Central memory CD8-positive, alpha-beta T cell (primary cell): Measurements from ENCODE around the gene CPNE7.

Experiments used
- ATAC-seq: fragments of 150-1000 bp; cut with Tn5 transposase; replicated peaks from 2 replicates; pipeline ENCODE4 v1.10.0; 2022; ENCODE audit warnings: mild to moderate bottlenecking, moderate FRiP score, moderate number of reproducible peaks; ENCODE audit not compliant: poor library complexity, severe bottlenecking; ENCODE audit errors: extremely low read depth
- DNase-seq, 2 donors: peaks; one replicate each; pipeline ENCODE4 v3.0.0; 2021; ENCODE audit warnings: low spot score in 2 of 2
- H3K27ac Mint-ChIP-seq: one replicate; pipeline ENCODE4 v1.8.0; 2022; ENCODE audit warnings: low read depth, mild to moderate bottlenecking, moderate library complexity, mixed read lengths
- H3K27me3 Mint-ChIP-seq: one replicate; pipeline ENCODE4 v1.8.0; 2022; ENCODE audit warnings: mixed read lengths
- H3K36me3 Mint-ChIP-seq: one replicate; pipeline ENCODE4 v1.8.0; 2022; ENCODE audit warnings: mild to moderate bottlenecking, moderate library complexity, mixed read lengths; ENCODE audit not compliant: insufficient read depth
- H3K4me1 Mint-ChIP-seq: one replicate; pipeline ENCODE4 v1.8.0; 2022; ENCODE audit warnings: mixed read lengths
- H3K4me3 Mint-ChIP-seq: one replicate; pipeline ENCODE4 v1.8.0; 2022; ENCODE audit warnings: mild to moderate bottlenecking, moderate library complexity, mixed read lengths
- H3K9me3 Mint-ChIP-seq: one replicate; pipeline ENCODE4 v1.8.0; 2022; ENCODE audit warnings: mixed read lengths

Gene CPNE7

DNA sequence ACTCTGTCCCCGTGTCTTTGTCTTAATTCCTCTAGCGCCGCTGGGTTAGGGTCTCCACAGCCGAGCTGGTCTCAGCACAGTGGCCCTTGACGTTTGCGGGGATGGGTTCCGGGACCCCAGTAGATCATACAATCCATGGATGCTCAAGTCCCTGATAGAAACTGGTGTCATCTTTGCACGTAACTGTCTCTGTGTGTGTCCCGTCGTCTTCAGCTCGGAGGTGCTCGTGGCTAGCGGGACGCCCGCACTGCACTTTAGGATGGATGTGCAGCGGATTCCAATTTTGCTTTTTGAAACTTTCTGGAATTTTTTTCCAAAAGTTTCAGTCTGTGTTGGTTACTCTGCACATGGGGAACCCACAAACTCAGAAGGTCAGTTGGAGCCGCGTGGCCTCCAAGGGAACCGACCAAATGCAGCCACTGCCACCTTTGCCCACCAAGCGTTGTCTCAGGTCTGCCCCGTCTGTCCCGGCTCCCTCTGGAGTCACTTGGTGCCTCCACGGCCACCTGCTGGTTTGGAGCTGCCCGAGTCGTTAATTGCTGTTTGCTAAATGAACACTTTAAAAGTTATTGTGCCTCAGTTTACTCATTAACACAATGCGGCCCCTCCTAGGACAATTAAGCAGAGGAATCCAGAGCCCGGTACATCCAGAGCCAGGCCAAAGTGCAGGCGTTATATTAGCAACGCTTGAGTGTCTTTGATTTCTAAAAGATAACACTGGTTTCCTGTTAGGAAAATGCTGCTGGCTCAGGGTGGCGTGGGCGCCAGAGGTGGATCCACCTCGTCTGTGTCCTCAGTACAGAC is 32.6 kb downstream of the CPNE7 start:
- ATAC-seq (no peak), DNase-seq (no peak)
- Mint-ChIP-seq H3K9me3 (no peaks in the 10 kb centered on the region), H3K36me3 (peaks cover 1% of the 10 kb centered on the region), H3K4me1 (no peaks in the 10 kb centered on the region), H3K27ac (no peak overlapping the region), H3K27me3 (no peaks in the 10 kb centered on the region), H3K4me3 (no peak overlapping the region)

DNA sequence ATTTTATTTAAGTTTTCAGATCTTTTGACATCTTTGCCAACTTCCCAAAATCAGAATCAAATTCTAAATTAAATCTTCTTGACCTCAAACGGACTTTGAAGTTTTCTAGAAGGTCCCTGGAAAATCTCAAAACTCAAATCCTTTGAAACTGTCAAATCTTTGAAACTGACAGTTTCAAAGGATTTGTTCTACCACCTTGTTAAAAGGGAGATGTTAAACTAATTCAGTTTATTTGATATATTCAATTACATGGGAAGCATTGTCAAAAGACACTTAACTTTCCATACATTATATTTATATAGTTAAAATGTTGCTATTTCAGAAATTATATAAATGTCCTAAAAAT is 34.5 kb downstream of the CPNE7 start:
- Mint-ChIP-seq H3K4me3 (no peak overlapping the region), H3K27me3 (no peaks in the 10 kb centered on the region), H3K27ac (no peak overlapping the region), H3K36me3 (no peaks in the 10 kb centered on the region), H3K4me1 (no peaks in the 10 kb centered on the region), H3K9me3 (no peaks in the 10 kb centered on the region)
- DNase-seq = no peak
- ATAC-seq = no peak

DNA sequence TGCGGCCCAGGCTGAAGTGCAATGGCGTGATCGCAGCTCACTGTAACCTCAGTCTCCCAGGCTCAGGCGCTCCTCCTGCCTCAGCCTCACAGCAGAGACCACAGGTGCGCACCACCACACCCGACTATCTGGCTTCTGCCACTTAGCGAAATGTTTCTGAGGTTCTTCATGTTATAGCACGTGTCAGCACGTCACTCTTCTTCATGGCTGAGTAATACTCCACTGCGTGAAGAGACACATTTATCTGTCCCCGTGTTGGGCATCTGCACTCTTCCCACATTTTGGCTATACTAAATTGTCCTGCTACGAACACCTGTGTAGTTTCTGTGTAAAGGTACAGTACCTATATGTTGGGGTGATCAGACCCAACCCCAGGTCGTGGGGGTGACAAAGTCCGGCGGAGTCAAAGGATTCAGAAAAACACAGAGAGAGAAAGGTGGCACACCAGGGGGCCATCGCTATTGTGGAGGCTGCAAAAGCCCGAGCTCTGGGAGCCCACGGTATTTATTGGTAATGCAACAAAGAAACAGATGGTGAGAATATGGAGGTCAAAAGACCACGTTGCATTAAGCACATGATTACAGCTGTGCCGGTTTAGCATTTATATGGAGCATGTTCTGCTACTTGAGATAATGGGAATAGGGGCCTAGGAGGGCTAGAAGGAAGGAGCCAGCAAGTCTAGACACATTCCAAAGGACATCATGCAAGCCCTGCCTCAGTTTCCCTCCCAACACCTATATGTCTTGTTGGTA is 37.0 kb downstream of the CPNE7 start:
- H3K27me3 Mint-ChIP-seq = no peaks in the 10 kb centered on the region
- no peak overlapping the region for H3K27ac Mint-ChIP-seq
- H3K9me3 Mint-ChIP-seq = peaks cover 10% of the 10 kb centered on the region
- peaks cover 14% of the 10 kb centered on the region for H3K4me1 Mint-ChIP-seq
- DNase-seq (no peak), ATAC-seq (no peak)
- H3K36me3 Mint-ChIP-seq = peaks cover 4% of the 10 kb centered on the region
- H3K4me3 Mint-ChIP-seq = no peak overlapping the region

DNA sequence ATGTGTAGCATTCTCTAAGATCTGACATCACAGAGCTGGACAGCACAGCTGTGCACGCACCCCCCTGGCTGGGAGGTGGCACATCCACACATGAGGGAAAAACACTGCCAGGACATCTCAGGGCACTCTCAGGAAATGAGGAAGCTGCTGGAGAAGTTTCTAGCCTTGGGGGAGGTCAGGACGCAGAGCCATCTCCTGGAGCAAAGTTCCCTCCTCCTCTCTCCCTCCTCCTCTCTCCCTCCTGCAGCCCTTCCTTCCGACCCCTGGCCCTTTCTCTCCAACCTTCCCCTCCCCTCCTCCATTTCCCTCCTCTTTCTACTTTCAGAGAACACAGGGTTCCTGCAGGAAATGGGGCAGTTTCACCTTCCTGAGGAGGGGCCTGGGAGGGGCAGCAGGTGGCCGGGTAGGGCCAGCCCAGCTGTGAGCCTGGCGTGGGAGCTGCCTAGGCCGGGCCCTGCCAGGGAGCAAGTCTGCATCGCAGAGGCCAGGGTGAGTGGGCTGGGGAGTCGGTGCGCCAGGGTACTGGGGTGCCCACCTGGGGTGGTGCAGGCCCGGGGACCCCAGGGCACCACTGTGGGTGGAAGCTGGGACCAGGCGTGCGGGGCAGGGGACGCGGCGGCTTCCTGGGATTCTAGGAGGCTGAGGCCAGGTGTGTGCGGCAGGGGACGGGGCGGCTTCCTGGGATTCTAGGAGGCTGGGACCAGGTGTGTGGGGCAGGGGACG is 37.8 kb downstream of the CPNE7 start, which contains the start of gene DPEP1:
Gene DPEP1 (plus strand): TSS at position 412 of the 723 bp plus-strand sequence. CDS start 16,769 bp downstream, outside the sequence.
- no peak within 1 kb of the TSS for H3K27ac Mint-ChIP-seq
- ATAC-seq (no peak), DNase-seq (no peak)
- H3K4me3 Mint-ChIP-seq = no peak within 1 kb of the TSS
- H3K27me3 Mint-ChIP-seq = no peaks in the 10 kb centered on the region
- H3K9me3 Mint-ChIP-seq = peaks cover 10% of the 10 kb centered on the region
- H3K4me1 Mint-ChIP-seq = peaks cover 14% of the 10 kb centered on the region
- H3K36me3 Mint-ChIP-seq = peaks cover 4% of the 10 kb centered on the region

DNA sequence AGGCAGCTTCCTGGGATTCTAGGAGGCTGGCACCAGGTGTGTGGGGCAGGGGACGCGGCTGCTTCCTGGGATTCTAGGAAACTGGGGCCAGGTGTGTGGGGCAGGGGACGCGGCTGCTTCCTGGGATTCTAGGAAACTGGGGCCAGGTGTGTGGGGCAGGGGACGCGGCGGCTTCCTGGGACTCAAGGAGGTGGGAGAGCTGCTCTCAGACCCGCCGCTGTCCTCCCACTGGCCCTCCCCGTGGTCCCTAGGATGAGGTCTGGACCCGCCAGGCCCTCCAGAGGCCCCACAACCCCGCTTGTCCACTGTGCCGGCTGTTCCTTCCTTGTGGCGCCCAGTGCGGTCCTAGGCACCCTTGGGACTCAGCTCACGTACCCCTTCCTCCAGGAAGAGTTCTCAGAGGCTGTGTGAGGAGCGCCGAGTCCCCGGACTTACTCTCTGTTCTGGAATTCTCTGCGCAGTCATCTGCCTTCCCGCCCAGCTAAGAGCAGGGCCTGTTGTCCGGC is 38.4 kb downstream of the CPNE7 start:
- DNase-seq (no peak), ATAC-seq (no peak)
- Mint-ChIP-seq H3K4me1 (peaks cover 14% of the 10 kb centered on the region), H3K27me3 (no peaks in the 10 kb centered on the region), H3K9me3 (peaks cover 10% of the 10 kb centered on the region), H3K4me3 (no peak overlapping the region), H3K36me3 (peaks cover 4% of the 10 kb centered on the region), H3K27ac (no peak overlapping the region)

DNA sequence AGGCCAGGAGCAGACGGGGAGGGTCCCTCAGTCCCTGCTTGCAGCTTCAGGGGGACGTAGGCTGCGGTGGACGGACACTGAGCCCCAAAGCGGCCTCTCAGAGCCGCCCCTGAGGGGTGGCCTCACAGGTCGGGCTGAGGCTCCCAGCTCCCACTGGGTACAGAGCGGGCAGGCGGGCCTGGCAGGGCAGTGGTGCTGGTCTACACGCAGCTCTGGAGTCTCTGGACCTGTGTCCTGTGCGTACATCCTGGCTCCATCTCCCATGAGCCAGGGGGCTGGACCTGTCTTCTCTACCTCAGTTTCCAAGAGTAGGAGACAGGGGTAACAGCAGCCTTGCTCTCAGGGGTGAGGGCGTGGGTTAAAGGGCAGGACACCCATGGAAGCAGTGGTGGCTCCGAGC is 39.6 kb downstream of the CPNE7 start:
- Mint-ChIP-seq H3K27me3 (no peaks in the 10 kb centered on the region), H3K36me3 (peaks cover 4% of the 10 kb centered on the region), H3K9me3 (peaks cover 10% of the 10 kb centered on the region), H3K4me1 (peaks cover 14% of the 10 kb centered on the region), H3K4me3 (no peak overlapping the region), H3K27ac (no peak overlapping the region)
- no peak for DNase-seq
- ATAC-seq = no peak

DNA sequence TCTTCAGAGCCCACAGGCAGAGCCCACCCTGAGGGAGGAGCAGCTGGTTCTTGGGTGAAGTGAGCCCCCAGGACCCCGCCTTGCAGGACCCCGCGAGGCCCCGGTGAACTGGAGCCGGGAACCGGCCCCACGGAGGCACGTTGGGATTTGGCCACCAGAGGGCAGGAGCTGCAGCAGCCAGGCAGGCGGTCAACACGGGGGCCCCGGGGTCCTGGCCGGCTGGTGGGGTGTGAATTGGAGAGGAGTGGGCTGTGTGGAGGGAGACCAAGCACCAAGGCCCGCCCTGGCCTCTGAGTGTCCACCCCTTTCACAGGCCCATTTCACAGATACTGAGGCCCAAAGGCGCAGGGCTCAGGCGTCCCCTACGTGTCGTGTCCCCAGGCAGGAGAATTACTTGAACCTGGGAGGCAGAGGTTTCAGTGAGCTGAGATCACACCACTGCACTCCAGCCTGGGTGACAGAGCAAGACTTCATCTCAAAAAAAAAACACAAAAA is 40.1 kb downstream of the CPNE7 start:
- peaks cover 10% of the 10 kb centered on the region for H3K9me3 Mint-ChIP-seq
- no peak overlapping the region for H3K4me3 Mint-ChIP-seq
- ATAC-seq (peak; percentile 45), DNase-seq (no peak)
- H3K27me3 Mint-ChIP-seq = no peaks in the 10 kb centered on the region
- peak overlapping the region; percentile 96 for H3K27ac Mint-ChIP-seq
- peaks cover 14% of the 10 kb centered on the region for H3K4me1 Mint-ChIP-seq
- H3K36me3 Mint-ChIP-seq = peaks cover 4% of the 10 kb centered on the region

DNA sequence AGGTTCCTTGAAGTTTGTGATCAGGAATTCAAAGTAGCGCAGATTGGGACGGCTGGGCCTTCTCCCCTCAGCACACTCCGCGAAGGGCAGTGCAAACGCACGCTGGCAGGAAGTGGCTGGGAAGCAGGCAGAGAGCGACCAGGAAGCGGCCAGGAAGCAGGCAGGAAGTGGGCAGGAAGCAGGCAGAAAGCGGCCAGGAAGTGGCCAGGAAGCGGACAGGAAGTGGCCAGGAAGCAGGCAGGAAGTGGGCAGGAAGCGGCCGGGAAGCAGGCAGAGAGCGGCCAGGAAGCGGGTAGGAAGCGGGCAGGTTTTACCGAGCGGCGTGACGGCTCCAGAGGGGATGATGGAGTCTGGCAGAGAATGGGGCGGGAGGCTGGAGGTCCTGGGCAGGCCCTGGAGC is 41.1 kb downstream of the CPNE7 start:
- Mint-ChIP-seq H3K4me3 (peak overlapping the region; percentile 44), H3K36me3 (peaks cover 4% of the 10 kb centered on the region), H3K4me1 (peaks cover 14% of the 10 kb centered on the region), H3K27ac (peak overlapping the region; percentile 96), H3K27me3 (no peaks in the 10 kb centered on the region), H3K9me3 (peaks cover 10% of the 10 kb centered on the region)
- ATAC-seq (no peak), DNase-seq (no peak)

DNA sequence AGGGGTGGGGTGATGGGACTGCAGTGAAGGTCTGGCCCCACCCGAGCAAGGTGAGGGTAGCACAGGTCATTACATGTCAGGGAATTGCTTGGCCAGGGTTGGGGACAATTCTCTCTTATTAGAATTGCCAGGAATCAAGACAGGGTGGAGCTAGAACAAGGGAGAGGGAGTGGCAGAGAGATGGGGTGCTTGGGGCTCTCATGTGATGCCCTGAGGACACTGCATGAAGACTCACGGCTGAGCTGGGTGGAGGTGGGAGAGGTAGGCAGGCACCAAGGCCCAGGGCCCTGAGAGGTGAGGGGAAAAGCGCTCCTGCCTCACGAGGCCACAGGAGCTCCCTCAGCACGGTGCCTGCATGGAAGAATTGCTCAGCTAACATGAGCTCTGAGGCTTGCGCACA is 41.5 kb downstream of the CPNE7 start:
- H3K4me3 Mint-ChIP-seq = peak overlapping the region; percentile 44
- peak overlapping the region; percentile 96 for H3K27ac Mint-ChIP-seq
- DNase-seq (no peak), ATAC-seq (no peak)
- H3K9me3 Mint-ChIP-seq = peaks cover 10% of the 10 kb centered on the region
- peaks cover 4% of the 10 kb centered on the region for H3K36me3 Mint-ChIP-seq
- peaks cover 14% of the 10 kb centered on the region for H3K4me1 Mint-ChIP-seq
- H3K27me3 Mint-ChIP-seq = no peaks in the 10 kb centered on the region

DNA sequence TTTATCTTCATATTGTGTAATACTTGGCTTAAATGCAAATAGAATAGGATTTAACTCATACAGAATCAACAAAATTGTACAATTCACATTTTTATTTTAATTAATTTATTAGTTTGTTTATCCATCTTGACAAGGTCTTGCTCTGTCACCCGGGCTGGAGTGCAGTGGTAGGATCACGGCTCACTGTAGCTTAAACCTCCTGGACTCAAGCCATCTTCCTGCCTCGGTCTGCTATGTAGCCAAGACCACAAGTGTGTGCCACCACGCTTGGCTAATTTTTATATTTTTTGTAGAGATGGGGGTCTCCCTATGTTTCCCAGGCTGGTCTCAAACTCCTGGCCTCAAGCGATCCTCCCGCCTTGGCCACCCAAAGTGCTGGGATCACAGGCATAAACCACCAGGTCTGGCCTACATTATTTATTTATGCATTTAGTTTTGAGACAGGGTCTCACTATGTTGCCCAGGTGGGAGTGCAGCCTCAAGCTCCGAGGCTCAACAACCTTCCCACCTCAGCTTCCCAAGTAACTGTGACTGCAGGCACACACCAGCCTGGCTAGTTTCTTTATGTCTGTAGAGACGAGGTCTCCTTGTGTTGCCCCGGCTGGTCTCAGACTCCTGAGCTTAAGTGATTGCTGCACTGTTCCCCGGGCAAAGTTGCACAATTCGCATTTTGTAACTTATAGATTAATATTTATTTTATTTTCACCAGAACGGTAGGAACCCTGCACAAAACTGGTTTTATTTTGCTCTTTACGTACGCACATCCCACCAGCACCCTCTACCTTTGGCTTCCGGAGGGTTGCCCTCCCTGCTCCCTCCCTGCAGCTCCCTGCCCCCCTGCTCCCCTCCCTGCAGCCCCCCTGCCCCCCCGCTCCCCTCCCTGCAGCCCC is 42.8 kb downstream of the CPNE7 start:
- DNase-seq (no peak), ATAC-seq (no peak)
- Mint-ChIP-seq H3K4me1 (peaks cover 14% of the 10 kb centered on the region), H3K27ac (no peak overlapping the region), H3K36me3 (peaks cover 4% of the 10 kb centered on the region), H3K4me3 (no peak overlapping the region), H3K9me3 (peaks cover 10% of the 10 kb centered on the region), H3K27me3 (peaks cover 7% of the 10 kb centered on the region)

DNA sequence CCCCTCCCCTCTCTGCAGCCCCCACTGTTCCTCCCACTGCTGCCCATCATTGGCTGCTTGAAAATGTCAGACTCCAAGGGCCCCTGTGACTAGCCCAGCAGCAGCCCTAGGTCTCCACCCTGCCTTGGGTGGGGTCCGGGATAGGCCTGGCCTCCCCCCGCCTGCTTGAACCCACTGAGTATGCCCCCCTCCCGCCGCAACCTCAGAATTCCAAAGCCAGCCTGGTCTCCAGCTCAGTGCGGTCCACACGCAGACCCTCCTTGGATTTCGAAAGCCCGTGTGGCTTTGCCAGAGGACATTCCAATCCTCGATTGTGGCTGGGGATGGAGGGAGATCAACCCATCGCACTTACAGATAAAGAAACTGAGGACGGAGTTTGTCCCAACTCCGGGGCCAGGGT is 44.3 kb downstream of the CPNE7 start:
- no peak overlapping the region for H3K4me3 Mint-ChIP-seq
- DNase-seq = no peak
- peaks cover 22% of the 10 kb centered on the region for H3K27me3 Mint-ChIP-seq
- H3K4me1 Mint-ChIP-seq = peaks cover 14% of the 10 kb centered on the region
- ATAC-seq = no peak
- H3K9me3 Mint-ChIP-seq = peaks cover 10% of the 10 kb centered on the region
- no peak overlapping the region for H3K27ac Mint-ChIP-seq
- peaks cover 4% of the 10 kb centered on the region for H3K36me3 Mint-ChIP-seq
